Glutamatergic neuron (in vitro differentiated cells): Measurements from ENCODE around the gene PELO. TPM values are rescaled to one million over a fixed set of nuclear protein-coding genes. Genes with fewer than 3 reads are reported as not detected.

Experiments
- DNase-seq: peaks from one replicate; pipeline ENCODE4 v3.0.0; 2022
- H3K27ac Mint-ChIP-seq: one replicate; pipeline ENCODE4 v1.8.0; 2020; ENCODE audit warnings: mild to moderate bottlenecking, mixed read lengths, inconsistent platforms; ENCODE audit not compliant: unreplicated experiment
- H3K27me3 Mint-ChIP-seq: one replicate; pipeline ENCODE4 v1.8.0; 2020; ENCODE audit warnings: mild to moderate bottlenecking, moderate library complexity, mixed read lengths, inconsistent platforms; ENCODE audit not compliant: unreplicated experiment
- H3K36me3 Mint-ChIP-seq: one replicate; pipeline ENCODE4 v1.8.0; 2020; ENCODE audit warnings: mild to moderate bottlenecking, mixed read lengths, inconsistent platforms; ENCODE audit not compliant: unreplicated experiment
- H3K4me1 Mint-ChIP-seq: one replicate; pipeline ENCODE4 v1.8.0; 2020; ENCODE audit warnings: mild to moderate bottlenecking, low read depth, mixed read lengths, inconsistent platforms; ENCODE audit not compliant: unreplicated experiment
- H3K4me3 Mint-ChIP-seq: one replicate; pipeline ENCODE4 v1.8.0; 2020; ENCODE audit warnings: mild to moderate bottlenecking, mixed read lengths, inconsistent platforms; ENCODE audit not compliant: unreplicated experiment
- H3K9me3 Mint-ChIP-seq: one replicate; pipeline ENCODE4 v1.8.0; 2020; ENCODE audit warnings: mild to moderate bottlenecking, moderate library complexity, mixed read lengths, inconsistent platforms; ENCODE audit not compliant: unreplicated experiment
- CTCF ChIP-seq: fragments of 200-600 bp; sonication (generic); IDR thresholded peaks from one replicate; pipeline ENCODE4 v1.5.0; 2021; ENCODE audit not compliant: partially characterized antibody, unreplicated experiment
- total RNA-seq: library from RNA; stranded (reverse); fragmentation: NEBNext Ultra II Directional; extraction: Animal tissue kit (Norgen Biotek cat#: 25700); gene quantifications from one replicate; pipeline ENCODE4 v1.2.1, GENCODE V29; 2021; ENCODE audit not compliant: unreplicated experiment

PELO gene
- total RNA-seq, 1 donor from 2014 or later, result 7.5 TPM

- H3K27ac Mint-ChIP-seq, result no peak overlapping the region
- no peaks in the 10 kb centered on the region for H3K36me3 Mint-ChIP-seq
- no peaks in the 10 kb centered on the region for H3K9me3 Mint-ChIP-seq
- H3K4me3 Mint-ChIP-seq, result no peak overlapping the region
- no peak for TF ChIP-seq CTCF
- no peak for DNase-seq
- no peaks in the 10 kb centered on the region for H3K27me3 Mint-ChIP-seq
- no peaks in the 10 kb centered on the region for H3K4me1 Mint-ChIP-seq
Observed at GRCh38 chr5:52749666-52750065, 38.0 kb upstream of the PELO start.

GRCh38 chr5:52751137-52751536 is 36.6 kb upstream of the PELO start:
- Mint-ChIP-seq H3K27me3 (no peaks in the 10 kb centered on the region), H3K9me3 (no peaks in the 10 kb centered on the region), H3K4me1 (no peaks in the 10 kb centered on the region), H3K4me3 (no peak overlapping the region), H3K36me3 (no peaks in the 10 kb centered on the region), H3K27ac (no peak overlapping the region)
- TF ChIP-seq CTCF, result no peak
- DNase-seq, result no peak

GRCh38 chr5:52754051-52754450 is 33.7 kb upstream of the PELO start:
- no peak for DNase-seq
- Mint-ChIP-seq H3K4me1 (no peaks in the 10 kb centered on the region), H3K9me3 (no peaks in the 10 kb centered on the region), H3K4me3 (no peak overlapping the region), H3K27me3 (no peaks in the 10 kb centered on the region), H3K27ac (no peak overlapping the region), H3K36me3 (no peaks in the 10 kb centered on the region)
- TF ChIP-seq CTCF, result no peak

- no peaks in the 10 kb centered on the region for H3K4me1 Mint-ChIP-seq
- DNase-seq, result no peak
- no peak overlapping the region for H3K27ac Mint-ChIP-seq
- H3K4me3 Mint-ChIP-seq, result no peak overlapping the region
- no peak for TF ChIP-seq CTCF
- H3K9me3 Mint-ChIP-seq, result no peaks in the 10 kb centered on the region
- H3K36me3 Mint-ChIP-seq, result no peaks in the 10 kb centered on the region
- no peaks in the 10 kb centered on the region for H3K27me3 Mint-ChIP-seq
Observed at GRCh38 chr5:52757527-52757926, 30.2 kb upstream of the PELO start.

- DNase-seq, result no peak
- Mint-ChIP-seq H3K36me3 (no peaks in the 10 kb centered on the region), H3K9me3 (no peaks in the 10 kb centered on the region), H3K27ac (no peak overlapping the region), H3K27me3 (no peaks in the 10 kb centered on the region), H3K4me3 (no peak overlapping the region), H3K4me1 (no peaks in the 10 kb centered on the region)
- no peak for TF ChIP-seq CTCF
Observed at GRCh38 chr5:52758014-52758413, 29.7 kb upstream of the PELO start.
